Activated CD8-positive, alpha-beta memory T cell treated with anti-CD3 and anti-CD28 coated beads, Interleukin-2, amount 50 U/mL, for 48 hours (primary cell): ENCODE results near the gene KLF13.
A peak's percentile ranks its signal among the peaks of the same experiment; 100 is the strongest.

Experiments used
- DNase-seq: peaks from one replicate; pipeline ENCODE4 v3.0.0-alpha.2; 2020

Gene KLF13

DNA sequence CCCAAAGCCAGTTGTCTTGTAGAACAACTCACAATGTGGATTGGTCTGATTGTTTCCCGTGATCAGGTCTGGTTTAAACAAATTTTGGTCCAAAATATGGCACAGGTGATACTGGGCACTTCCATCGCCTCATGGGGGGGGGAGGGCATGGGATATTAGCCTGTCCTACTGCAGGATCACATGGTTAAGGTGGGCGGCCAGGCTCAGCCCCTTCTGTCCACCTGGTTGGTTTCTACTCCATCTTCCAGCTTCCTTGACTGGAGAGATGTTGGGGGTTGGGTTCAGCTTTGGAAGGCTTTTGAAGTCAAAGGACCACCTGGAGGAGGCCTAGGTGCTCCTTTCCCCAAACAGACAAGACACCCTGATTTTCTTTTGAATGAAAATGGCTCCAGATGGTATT lies 7.2 kb downstream of the KLF13 start:
- no peak for DNase-seq

GRCh38 chr15:31335989-31336592 lies 9.5 kb downstream of the KLF13 start:
- DNase-seq, result no peak

GRCh38 chr15:31336593-31337295 lies 10.1 kb downstream of the KLF13 start:
- no peak for DNase-seq

DNA sequence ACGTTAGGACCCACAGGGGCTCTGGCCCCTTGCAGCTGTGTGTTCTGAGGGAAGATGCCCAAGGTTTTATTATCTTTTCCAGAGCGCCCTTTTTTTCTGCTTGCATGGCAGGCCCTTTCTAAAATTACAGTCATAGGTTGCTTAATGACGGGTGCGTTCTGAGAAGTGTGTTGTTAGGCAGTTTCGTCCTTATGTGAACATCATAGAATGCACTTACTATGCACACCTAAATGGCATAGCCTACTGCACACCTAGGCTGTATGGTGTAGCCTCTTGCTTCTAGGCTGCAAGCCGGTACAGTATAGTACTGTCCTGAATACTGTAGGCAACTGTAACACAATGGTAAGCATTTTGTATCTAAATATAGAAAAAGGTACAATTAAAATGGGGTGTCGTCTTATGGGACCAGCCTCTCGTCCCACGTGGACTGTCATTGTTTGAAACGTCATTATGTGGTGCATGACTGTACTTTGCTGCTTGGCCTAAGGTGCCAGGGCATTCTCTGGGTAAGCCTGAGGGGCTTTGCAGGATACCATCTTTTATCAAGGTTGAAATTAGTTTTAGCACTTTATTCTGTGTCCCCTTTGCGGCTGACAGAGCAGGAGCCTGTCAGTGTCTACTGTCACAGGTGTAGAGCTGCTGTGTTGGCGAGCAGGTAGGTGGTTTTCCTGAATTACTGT lies 10.9 kb downstream of the KLF13 start:
- DNase-seq, result no peak

DNA sequence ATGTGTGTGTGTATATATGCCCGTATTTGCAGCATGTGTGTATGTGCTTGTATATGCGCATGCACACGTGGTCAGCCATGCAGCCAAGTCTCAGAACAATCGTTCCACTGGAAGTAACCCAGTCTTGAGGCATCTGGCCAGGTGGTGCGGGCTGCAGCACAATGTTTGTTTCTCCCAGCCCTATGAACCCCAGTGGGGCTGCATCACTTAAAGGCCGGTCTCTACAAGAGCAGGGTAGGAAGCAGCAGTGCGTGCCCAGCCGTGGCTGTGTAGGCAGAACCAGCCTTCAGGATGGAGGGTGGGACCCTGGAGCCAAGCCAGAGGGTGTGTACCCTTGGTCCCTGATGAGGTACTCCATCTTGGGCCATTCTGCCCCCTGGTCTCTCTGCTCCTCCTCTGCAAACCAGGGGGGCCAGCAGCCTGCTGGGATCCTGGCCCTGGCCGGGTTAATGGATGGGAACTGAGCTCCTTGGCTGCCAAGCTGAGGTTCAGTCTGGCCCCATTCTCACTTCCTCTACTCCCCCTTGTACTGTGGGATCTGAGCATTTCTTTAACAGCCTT lies 11.8 kb downstream of the KLF13 start:
- peak; percentile 53 for DNase-seq

GRCh38 chr15:31338879-31339557 lies 12.4 kb downstream of the KLF13 start:
- DNase-seq, result peak; percentile 76

- no peak for DNase-seq
Observed at GRCh38 chr15:31339558-31339895, 12.9 kb downstream of the KLF13 start.

- DNase-seq, result no peak
Observed at GRCh38 chr15:31340047-31340446, 13.4 kb downstream of the KLF13 start.

- DNase-seq, result no peak
Observed at GRCh38 chr15:31340592-31340991, 14.0 kb downstream of the KLF13 start.

DNA sequence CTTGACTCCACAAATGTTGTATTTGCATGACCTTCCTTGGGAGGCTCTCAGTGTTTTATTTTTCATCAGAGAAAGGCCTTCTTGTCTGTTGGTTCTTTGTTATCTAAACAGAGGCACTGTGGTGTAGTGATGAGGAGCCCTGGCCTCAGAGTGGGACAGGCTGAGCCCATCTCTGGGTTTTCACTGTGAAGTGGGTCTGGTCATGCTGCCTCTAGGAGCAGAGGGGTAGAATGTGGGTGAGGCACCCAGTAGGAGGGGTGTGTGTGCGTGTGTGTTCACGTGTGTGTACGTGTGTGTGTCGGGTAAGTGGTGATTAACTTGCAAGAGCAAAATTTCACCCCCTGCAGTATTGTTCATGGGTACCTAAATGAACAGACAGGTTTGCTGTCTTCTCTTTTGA lies 14.4 kb downstream of the KLF13 start:
- no peak for DNase-seq

GRCh38 chr15:31341496-31342195 lies 15.0 kb downstream of the KLF13 start:
- DNase-seq, result no peak

DNA sequence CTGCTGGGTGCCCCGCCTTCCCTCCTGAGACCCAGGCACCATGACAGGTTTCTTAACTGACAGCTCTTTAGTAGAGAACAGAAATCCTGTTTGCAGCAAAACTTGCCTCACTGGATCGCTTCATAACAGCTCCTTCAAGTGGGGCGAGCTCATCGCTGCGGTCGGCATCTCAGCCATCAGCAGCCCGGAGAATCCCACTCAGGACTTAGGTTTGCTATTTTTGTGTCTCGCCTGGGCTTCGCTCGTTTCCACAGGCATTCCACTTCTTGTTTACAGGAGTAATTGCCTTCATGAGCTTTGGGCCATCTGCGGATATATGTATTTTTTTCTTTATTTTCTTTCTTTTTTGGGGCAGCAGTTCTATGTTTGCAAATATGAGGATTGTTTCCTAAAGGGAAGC lies 15.7 kb downstream of the KLF13 start:
- DNase-seq, result no peak

- DNase-seq, result no peak
Observed at GRCh38 chr15:31342781-31343626, 16.4 kb downstream of the KLF13 start.

- DNase-seq, result no peak
Observed at GRCh38 chr15:31343831-31344230, 17.2 kb downstream of the KLF13 start.

- DNase-seq, result no peak
Observed at GRCh38 chr15:31344266-31344665, 17.6 kb downstream of the KLF13 start.

DNA sequence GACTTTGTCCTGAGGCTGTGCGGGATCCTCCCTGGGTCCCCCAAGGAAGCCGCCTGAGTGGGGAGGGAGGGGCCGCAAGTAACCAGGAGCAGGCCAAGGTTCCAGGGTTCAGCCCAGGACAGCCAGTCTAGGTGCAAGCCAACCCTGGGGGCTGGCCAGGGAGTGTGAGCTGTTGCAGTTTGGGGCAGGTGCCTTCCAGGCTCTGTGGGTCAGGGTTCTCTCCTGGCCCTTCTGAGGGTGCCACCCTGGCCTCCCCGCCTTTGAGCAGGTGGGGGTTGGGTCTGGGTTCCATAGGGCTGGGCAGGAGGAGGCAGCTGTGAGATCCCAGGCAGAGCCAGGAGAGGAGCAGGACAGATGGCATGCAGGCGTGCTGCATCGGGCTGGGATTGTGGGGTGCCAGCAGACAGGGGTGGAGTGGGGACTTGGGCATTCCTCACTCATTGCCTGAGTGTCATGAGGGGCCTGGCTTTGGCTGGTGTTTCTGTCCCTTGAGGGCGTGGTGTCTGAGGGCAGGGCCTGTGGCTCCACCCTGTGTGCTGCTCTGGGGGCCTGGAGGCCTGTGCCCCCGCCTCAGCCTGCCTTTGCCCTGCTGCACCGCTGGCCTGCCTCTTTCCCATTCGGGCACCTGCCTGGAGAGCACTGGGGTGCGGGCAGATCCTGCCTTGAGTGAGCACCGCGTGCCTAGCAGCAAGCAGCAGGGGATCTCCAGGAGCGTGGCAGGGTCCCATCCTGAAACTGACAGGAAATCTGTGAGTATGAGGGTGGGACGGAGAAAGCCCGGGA lies 18.4 kb downstream of the KLF13 start:
- peak; percentile 83 for DNase-seq

DNA sequence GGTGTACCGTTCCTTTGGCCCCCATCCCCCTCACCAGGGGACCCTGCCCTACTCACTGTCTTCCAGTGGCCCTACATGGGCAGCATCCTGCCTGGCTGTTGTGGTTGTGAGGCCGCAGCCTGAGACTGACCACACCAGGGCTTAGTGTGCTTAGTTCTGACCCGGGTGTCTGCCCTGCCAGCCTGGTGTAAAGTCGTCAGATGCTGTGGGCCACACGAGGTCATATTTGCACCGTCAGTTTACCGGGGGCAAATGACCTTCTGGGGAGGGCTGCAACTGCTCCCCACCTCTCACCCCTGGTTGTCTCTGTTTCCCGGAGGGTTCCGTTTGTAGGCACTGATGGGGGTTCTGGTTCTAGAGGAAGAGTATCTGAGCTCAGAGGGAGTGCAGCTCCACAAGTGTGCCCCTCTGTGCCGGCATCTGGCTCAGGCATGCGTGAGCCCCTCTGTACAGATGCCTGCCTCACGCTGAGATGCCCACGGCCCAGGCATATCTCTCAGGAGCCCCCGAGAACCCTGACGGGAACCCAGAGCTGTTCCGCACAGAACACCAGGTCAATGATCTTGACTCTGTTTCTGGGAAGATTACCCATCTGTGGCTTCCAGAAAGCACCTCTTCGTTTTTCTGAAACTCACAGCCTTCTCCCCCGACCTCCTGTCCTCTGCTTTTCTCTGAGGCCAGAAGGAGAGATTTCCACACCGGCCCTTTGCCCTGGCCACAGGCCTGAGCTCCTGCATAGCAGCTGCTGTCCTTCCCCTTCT lies 19.2 kb downstream of the KLF13 start:
- DNase-seq, result no peak

GRCh38 chr15:31346367-31347066 lies 19.9 kb downstream of the KLF13 start:
- DNase-seq, result peak; percentile 78
